ENCODE data around the gene SIT1. TPM values are rescaled to one million over a fixed set of nuclear protein-coding genes. Genes with fewer than 3 reads are reported as not detected.

SIT1 gene
- total and polyA plus RNA-seq, 2 experiments from 2014 or later: 0.21 TPM; not detected in 1

DNA sequence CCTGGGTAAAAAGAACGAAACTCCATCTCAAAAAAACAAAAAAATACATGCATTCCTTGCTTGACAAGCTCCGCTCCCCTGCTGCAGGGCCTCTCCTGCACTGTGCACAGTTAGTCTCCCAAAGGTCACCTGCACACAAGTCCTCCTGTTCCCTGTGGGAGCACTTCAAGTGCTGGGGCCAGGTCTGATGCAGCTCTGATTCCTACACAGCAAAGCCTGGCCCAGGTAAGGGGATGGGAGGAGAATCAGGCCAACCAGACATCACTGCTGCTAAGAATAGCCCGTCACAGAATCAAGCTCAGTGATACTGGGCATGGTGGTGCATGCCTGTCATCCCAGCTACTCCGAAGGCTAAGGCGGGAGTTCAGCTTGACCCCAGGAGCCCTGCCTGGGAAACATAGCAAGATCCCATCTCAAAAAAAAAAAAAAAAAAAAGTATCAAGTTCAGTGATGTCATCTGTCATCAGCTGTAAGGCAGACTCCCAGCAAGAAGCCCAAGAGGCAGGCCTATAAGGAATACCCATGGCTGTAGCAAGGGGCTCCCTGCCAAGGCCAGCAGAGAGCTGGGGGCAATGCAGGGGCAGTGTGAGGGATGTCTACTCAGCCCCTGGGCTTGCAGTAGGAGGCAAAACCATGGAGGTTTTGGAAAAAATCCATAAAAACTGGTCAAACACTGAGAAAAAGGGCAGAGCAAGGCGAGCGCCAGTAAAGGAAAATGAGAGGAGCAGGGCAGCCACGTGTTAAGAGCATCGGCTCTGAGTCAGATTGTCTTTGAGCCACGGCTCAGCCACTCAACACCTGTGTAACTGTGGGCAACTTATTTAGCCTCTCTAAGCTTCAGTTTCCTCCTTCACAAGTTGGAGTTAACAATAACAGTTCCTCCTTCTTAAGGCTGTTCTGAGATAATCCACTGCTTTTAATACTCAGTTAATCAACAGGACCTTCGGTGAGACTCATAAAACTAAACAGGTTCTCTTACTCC is 35.8 kb upstream of the SIT1 start:
- DNase-seq (ENCODE audit: low read depth in 1 of 2, low spot score in 1 of 2): peak; percentile 73 to 81
- H3K27ac ChIP-seq: peak overlapping the region; percentile 95

DNA sequence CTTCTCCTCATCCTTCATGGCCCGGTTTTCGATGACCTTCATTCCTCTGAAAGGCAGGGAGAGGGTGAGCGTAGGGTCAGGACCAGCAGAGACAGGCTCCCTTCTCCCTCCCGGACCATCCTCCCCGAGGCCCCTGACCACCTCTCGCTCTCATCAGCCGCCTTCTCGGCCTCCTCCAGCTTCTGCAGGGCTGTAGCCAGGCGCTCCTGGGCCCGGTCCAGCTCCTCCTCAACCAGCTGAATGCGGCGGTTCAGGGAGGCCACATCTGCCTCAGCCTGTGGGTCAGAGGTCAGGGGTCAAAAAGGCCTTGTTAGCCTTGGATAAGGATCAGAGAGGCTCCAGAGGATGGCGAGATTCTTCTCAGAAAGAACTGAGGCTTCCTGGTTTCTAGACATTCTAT is 34.8 kb upstream of the SIT1 start:
- peaks cover 32% of the 10 kb centered on the region for H3K4me1 ChIP-seq (ENCODE audit: low read depth)
- H3K27ac ChIP-seq: peak overlapping the region; percentile 95
- H3K4me3 ChIP-seq: no peak overlapping the region

More for the DNA sequence above, 35.8 kb upstream of the SIT1 start:
- H3K36me3 ChIP-seq: peaks cover 36% of the 10 kb centered on the region
- TF ChIP-seq, protein P1, sequence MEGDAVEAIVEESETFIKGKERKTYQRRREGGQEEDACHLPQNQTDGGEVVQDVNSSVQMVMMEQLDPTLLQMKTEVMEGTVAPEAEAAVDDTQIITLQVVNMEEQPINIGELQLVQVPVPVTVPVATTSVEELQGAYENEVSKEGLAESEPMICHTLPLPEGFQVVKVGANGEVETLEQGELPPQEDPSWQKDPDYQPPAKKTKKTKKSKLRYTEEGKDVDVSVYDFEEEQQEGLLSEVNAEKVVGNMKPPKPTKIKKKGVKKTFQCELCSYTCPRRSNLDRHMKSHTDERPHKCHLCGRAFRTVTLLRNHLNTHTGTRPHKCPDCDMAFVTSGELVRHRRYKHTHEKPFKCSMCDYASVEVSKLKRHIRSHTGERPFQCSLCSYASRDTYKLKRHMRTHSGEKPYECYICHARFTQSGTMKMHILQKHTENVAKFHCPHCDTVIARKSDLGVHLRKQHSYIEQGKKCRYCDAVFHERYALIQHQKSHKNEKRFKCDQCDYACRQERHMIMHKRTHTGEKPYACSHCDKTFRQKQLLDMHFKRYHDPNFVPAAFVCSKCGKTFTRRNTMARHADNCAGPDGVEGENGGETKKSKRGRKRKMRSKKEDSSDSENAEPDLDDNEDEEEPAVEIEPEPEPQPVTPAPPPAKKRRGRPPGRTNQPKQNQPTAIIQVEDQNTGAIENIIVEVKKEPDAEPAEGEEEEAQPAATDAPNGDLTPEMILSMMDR (IDR thresholded peaks at IDR 0.05; ENCODE audit: low read depth, low read length): no peak
- no peaks in the 10 kb centered on the region for H3K27me3 ChIP-seq
- H3K9me3 ChIP-seq (ENCODE audit: low read depth): no peaks in the 10 kb centered on the region
- no peak overlapping the region for H3K4me3 ChIP-seq
- peaks cover 32% of the 10 kb centered on the region for H3K4me1 ChIP-seq (ENCODE audit: low read depth)

DNA sequence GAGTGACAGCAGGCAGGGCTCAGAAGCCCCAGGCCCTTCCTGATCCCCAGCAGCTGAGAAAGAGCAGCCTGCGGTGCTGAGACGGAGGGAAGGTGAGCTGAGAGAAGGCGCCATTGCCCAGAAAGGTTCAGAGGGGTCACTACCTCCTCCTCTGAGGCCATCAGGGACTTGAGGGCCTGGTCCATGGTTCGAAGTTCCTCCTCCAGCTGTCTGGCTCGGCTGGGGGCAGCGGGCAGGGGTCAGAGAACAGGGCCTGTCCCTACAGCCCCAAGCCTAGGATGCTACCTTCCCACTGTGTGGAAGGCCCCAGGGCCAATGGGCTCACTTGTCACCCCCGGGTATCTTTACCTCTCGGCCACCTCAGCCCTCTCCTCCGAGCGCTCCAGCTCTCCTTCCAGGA is 34.2 kb upstream of the SIT1 start:
- peaks cover 36% of the 10 kb centered on the region for H3K36me3 ChIP-seq
- DNase-seq (ENCODE audit: low read depth in 1 of 2, low spot score in 1 of 2): no peak
- no peaks in the 10 kb centered on the region for H3K27me3 ChIP-seq
- TF ChIP-seq, protein P1 (IDR thresholded peaks at IDR 0.05; ENCODE audit: low read depth, low read length): no peak
- H3K4me1 ChIP-seq (ENCODE audit: low read depth): peaks cover 32% of the 10 kb centered on the region
- no peaks in the 10 kb centered on the region for H3K9me3 ChIP-seq (ENCODE audit: low read depth)
- H3K27ac ChIP-seq: peak overlapping the region; percentile 70
- no peak overlapping the region for H3K4me3 ChIP-seq

More for the DNA sequence above, 34.8 kb upstream of the SIT1 start:
- TF ChIP-seq, protein P1 (IDR thresholded peaks at IDR 0.05; ENCODE audit: low read depth, low read length): no peak
- H3K36me3 ChIP-seq: peaks cover 36% of the 10 kb centered on the region
- H3K27me3 ChIP-seq: no peaks in the 10 kb centered on the region
- no peak for DNase-seq (ENCODE audit: low read depth in 1 of 2, low spot score in 1 of 2)
- H3K9me3 ChIP-seq (ENCODE audit: low read depth): no peaks in the 10 kb centered on the region

DNA sequence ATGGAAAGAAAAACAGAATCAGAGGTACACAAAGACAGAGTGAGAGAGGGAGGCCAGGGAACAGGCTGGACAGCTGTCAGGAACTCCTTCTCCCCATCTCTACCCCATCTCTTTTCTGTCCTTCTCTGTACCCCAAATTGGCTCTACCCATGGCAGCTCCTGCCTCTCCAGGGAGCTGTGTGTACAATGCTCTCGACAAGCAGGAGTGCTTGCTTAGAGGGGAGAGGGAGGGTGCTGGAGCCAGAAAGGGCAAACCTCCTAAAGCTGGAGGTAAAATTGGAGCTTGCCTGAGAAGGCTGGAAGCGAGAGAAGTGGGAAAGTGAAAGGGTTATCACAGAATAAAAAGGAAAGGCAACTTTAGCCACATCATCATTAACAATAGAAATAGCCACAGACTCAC is 32.6 kb upstream of the SIT1 start:
- peaks cover 36% of the 10 kb centered on the region for H3K36me3 ChIP-seq
- no peaks in the 10 kb centered on the region for H3K27me3 ChIP-seq
- peaks cover 27% of the 10 kb centered on the region for H3K4me1 ChIP-seq (ENCODE audit: low read depth)
- no peak overlapping the region for H3K4me3 ChIP-seq
- TF ChIP-seq, protein P1 (IDR thresholded peaks at IDR 0.05; ENCODE audit: low read depth, low read length): no peak
- H3K27ac ChIP-seq: peak overlapping the region; percentile 70
- no peaks in the 10 kb centered on the region for H3K9me3 ChIP-seq (ENCODE audit: low read depth)
- no peak for DNase-seq (ENCODE audit: low read depth in 1 of 2, low spot score in 1 of 2)

DNA sequence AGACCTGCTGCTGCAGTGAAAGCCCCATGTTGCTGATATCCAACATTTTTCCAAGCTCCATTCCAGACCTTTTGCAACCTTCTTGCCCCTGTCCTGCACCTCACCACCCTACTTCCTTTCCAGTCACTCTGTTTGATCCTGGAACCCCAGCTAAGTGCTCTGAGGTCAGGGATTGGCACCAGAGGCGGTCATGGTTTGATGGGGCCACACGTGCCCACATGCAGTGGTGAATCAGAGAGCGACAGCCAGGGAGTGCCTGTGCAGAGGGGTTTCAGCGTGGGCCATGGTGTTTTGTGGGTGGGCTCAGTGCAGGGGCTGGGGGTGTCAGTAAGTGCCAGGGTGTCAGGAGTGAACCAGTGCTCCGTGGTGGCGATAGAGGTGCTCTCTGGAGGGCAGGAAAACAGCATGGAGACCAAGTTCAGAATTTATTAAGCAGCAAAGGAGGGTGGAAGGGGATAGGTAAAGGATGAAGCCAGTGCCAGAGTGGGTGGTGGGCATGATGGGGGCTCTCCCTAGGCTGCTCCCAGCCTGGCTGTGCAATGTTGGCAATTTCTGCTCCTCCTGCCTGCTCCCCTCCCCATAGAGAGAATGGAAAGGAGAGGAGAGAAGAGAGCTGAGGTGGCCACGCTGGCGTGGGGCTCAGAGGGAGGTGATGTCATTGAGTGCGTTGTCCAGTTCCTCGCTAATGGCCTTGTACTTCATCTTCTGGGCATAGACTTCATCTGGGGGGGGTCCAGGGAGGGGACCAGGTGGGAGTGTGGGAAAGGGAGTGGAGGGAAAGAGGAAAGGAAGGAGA is 32.0 kb upstream of the SIT1 start:
- H3K27me3 ChIP-seq: no peaks in the 10 kb centered on the region
- H3K4me1 ChIP-seq (ENCODE audit: low read depth): peaks cover 21% of the 10 kb centered on the region
- H3K27ac ChIP-seq: peak overlapping the region; percentile 70

More for the DNA sequence above, 32.0 kb upstream of the SIT1 start:
- H3K36me3 ChIP-seq: peaks cover 36% of the 10 kb centered on the region
- no peaks in the 10 kb centered on the region for H3K9me3 ChIP-seq (ENCODE audit: low read depth)
- peak in 1 of 2 donors; percentile 19 for DNase-seq (ENCODE audit: low read depth in 1 of 2, low spot score in 1 of 2)
- no peak overlapping the region for H3K4me3 ChIP-seq
- TF ChIP-seq, protein P1 (IDR thresholded peaks at IDR 0.05; ENCODE audit: low read depth, low read length): no peak

Measured in cardiac muscle cell (in vitro differentiated cells and primary cell).